HepG2 (cell line): ENCODE data around the gene SLC45A1. TPM values are rescaled to one million over a fixed set of nuclear protein-coding genes. Genes with fewer than 3 reads are reported as not detected.

Source experiments
- ATAC-seq: fragments of 200-7000 bp; cut with Tn5 transposase; 3 replicates; pipeline ENCODE4 v1.9.1; 2020; ENCODE audit warnings: mild to moderate bottlenecking, moderate library complexity
- BruUV-seq: library from RNA; stranded (reverse); fragments of 400-500 nt; replicated peaks from 2 replicates; lab custom pipeline; 2021; lab: Mats Ljungman, UMichigan
- CTCF ChIA-PET: fragments of 300-600 bp; formaldehyde crosslinking; extraction: SDS; loops from one replicate; lab custom pipeline; 2021; ENCODE audit warnings: low total read pairs, inconsistent platforms, low intra/inter-chr PET ratio; lab: Yijun Ruan, JAX
- POLR2A ChIA-PET: fragments of 350-600 bp; sonication (Branson Sonifier 250); formaldehyde crosslinking; loops from one replicate; lab custom pipeline; 2020; ENCODE audit warnings: antibody characterized with exemption, inconsistent platforms; lab: Yijun Ruan, JAX
- DNase-seq: peaks from one replicate; pipeline ENCODE4 v3.0.0-alpha.2; 2015; ENCODE audit warnings: low spot score
- FAIRE-seq: peaks from 3 replicates; lab custom pipeline; 2011; peaks lifted over from hg19 to GRCh38; lab: Jason Lieb, UNC
- H2AFZ ChIP-seq: one replicate; pipeline ENCODE4 v1.6.1; 2011; ENCODE audit warnings: low read length, inconsistent platforms
- H3K27ac ChIP-seq: fragments of 300-600 bp; 3 replicates; pipeline ENCODE4 v1.8.0; 2011; ENCODE audit warnings: mixed run types, mild to moderate bottlenecking, mixed read lengths, low read length, inconsistent platforms; ENCODE audit not compliant: insufficient read depth; ENCODE audit errors: extremely low read length
- H3K27me3 ChIP-seq, 2 experiments: fragments of 200-600 bp in 1 of 2; 2 replicates in 1 of 2; 3 replicates in 1 of 2; pipeline versions ENCODE4 v1.6.0 to v1.8.0; 2011; ENCODE audit warnings: low read length in 2 of 2, mild to moderate bottlenecking in 2 of 2, moderate library complexity in 2 of 2, inconsistent platforms in 1 of 2; ENCODE audit not compliant: insufficient read depth in 2 of 2, control insufficient read depth in 1 of 2
- H3K36me3 ChIP-seq, 2 experiments: fragments of 200-600 bp in 1 of 2; replicated peaks in 1 of 2; 2 replicates in 1 of 2; 3 replicates in 1 of 2; pipeline versions ENCODE4 v1.5.1 to v1.8.0; 2011; ENCODE audit warnings: low read length in 2 of 2, inconsistent platforms in 1 of 2; ENCODE audit not compliant: insufficient read depth in 2 of 2, control insufficient read depth in 1 of 2
- H3K4me1 ChIP-seq: 2 replicates; pipeline ENCODE4 v1.5.1; 2012; ENCODE audit warnings: low read length, inconsistent platforms; ENCODE audit not compliant: insufficient read depth
- H3K4me2 ChIP-seq: 2 replicates; pipeline ENCODE4 v1.6.0; 2011; ENCODE audit warnings: low read depth, low read length, inconsistent platforms
- H3K4me3 ChIP-seq, 3 experiments: fragments of 200-600 bp in 1 of 3; sonication (generic), shearing (Covaris generic) in 1 of 3; replicated peaks in 1 of 3; 2 replicates each; pipeline ENCODE4 v1.5.1; 2011 to 2016; ENCODE audit warnings: low read length in 3 of 3, inconsistent platforms in 2 of 3, low read depth in 2 of 3, mild to moderate bottlenecking in 2 of 3, control low read depth in 1 of 3, mixed read lengths in 1 of 3; ENCODE audit not compliant: insufficient read depth in 1 of 3
- H3K79me2 ChIP-seq: one replicate; pipeline ENCODE4 v1.6.1; 2011; ENCODE audit warnings: low read length, inconsistent platforms; ENCODE audit not compliant: insufficient read depth
- H3K9ac ChIP-seq: 2 replicates; pipeline ENCODE4 v1.6.0; 2011; ENCODE audit warnings: mild to moderate bottlenecking, low read depth, low read length, inconsistent platforms; ENCODE audit not compliant: insufficient read depth
- H3K9me3 ChIP-seq: 2 replicates; pipeline ENCODE4 v1.5.1; 2012; ENCODE audit warnings: mild to moderate bottlenecking, low read length
- H4K20me1 ChIP-seq: 2 replicates; pipeline ENCODE4 v1.6.0; 2011; ENCODE audit warnings: inconsistent platforms, mild to moderate bottlenecking, low read length, moderate library complexity; ENCODE audit not compliant: insufficient read depth
- AHDC1 ChIP-seq: sonication (generic); formaldehyde crosslinking; IDR thresholded peaks from 2 replicates; pipeline ENCODE4 v1.5.1; 2020; ENCODE audit warnings: mild to moderate bottlenecking, missing genetic modification reagents, borderline replicate concordance
- AHR ChIP-seq: IDR thresholded peaks from 2 replicates; pipeline ENCODE4 v1.6.1; 2018; ENCODE audit warnings: missing genetic modification reagents, missing compliant biosample characterization
- ATF4 ChIP-seq, 2 experiments: fragments of 450-650 bp in 1 of 2; sonication (generic) in 1 of 2; formaldehyde crosslinking; IDR thresholded peaks; 2 replicates each; pipeline versions ENCODE4 v1.5.0 to v1.8.0; 2020 to 2022; ENCODE audit warnings: mild to moderate bottlenecking in 1 of 2, missing genetic modification reagents in 1 of 2
- CAMTA2 ChIP-seq: sonication (generic); formaldehyde crosslinking; IDR thresholded peaks from 2 replicates; pipeline ENCODE4 v1.4.0; 2020; ENCODE audit warnings: mild to moderate bottlenecking, missing genetic modification reagents, borderline replicate concordance
- CTCF ChIP-seq: sonication (generic); formaldehyde crosslinking; IDR thresholded peaks from 2 replicates; pipeline ENCODE4 v1.5.0; 2020; ENCODE audit warnings: mild to moderate bottlenecking, missing genetic modification reagents, moderate library complexity
- E2F1 ChIP-seq: sonication (generic); formaldehyde crosslinking; IDR thresholded peaks from 2 replicates; pipeline ENCODE4 v1.5.0; 2020; ENCODE audit warnings: missing genetic modification reagents
- FOSL2 ChIP-seq: sonication (generic); formaldehyde crosslinking; IDR thresholded peaks from 2 replicates; pipeline ENCODE4 v1.4.0; 2020; ENCODE audit warnings: missing genetic modification reagents
- HNRNPL ChIP-seq: fragments of 200-400 bp; formaldehyde crosslinking; IDR thresholded peaks from 2 replicates; pipeline ENCODE4 v1.6.1; 2017; ENCODE audit warnings: mild to moderate bottlenecking, low read depth, low read length
- MEF2D ChIP-seq: sonication (generic); formaldehyde crosslinking; IDR thresholded peaks from 2 replicates; pipeline ENCODE4 v1.5.1; 2020; ENCODE audit warnings: mild to moderate bottlenecking, missing genetic modification reagents
- PAF1 ChIP-seq: IDR thresholded peaks from 2 replicates; pipeline ENCODE4 v1.6.1; 2016; ENCODE audit warnings: missing genetic modification reagents, missing compliant biosample characterization
- STAG1 ChIP-seq: sonication (generic); formaldehyde crosslinking; IDR thresholded peaks from 2 replicates; pipeline ENCODE4 v1.4.0; 2020; ENCODE audit warnings: missing genetic modification reagents
- ZNF101 ChIP-seq: sonication (generic); formaldehyde crosslinking; IDR thresholded peaks from 2 replicates; pipeline ENCODE4 v1.4.0; 2020; ENCODE audit warnings: mild to moderate bottlenecking, low read depth, missing genetic modification reagents, borderline replicate concordance
- ZNF124 ChIP-seq: sonication (generic); formaldehyde crosslinking; IDR thresholded peaks from 2 replicates; pipeline ENCODE4 v1.4.0; 2020; ENCODE audit warnings: missing genetic modification reagents
- ZNF768 ChIP-seq: sonication (generic); formaldehyde crosslinking; IDR thresholded peaks from 2 replicates; pipeline ENCODE4 v1.4.0; 2020; ENCODE audit warnings: missing genetic modification reagents
- WGBS: methylation state at CpG from one replicate; pipeline ENCODE4 v1.1.6; 2017; ENCODE audit warnings: low lambda C conversion rate; 5-methylcytosine and 5-hydroxymethylcytosine counted together
- in situ Hi-C: cut with HindIII; loops from 2 replicates; pipeline ENCODE4 v1.10.0; 2017; ENCODE audit warnings: low pct_unique_long_range_greater_than_20kb; ENCODE audit not compliant: extremely low pct_ligation_motif_present
- intact Hi-C: fragments of 100-400 bp; cut with micrococcal nuclease; formaldehyde crosslinking; loops from one replicate; pipeline ENCODE4 v1.10.0; 2022; ENCODE audit not compliant: unreplicated experiment
- polyA plus RNA-seq, 8 experiments: library from polyadenylated mRNA; depleted of rRNA in 3 of 8; stranded (reverse) in 7 of 8; unstranded in 1 of 8; fragments of >200 nt; fragmentation: Illumina TruSeq in 4 of 8; extraction: Trizol in 4 of 8; gene quantifications; 2 replicates each; pipeline versions ENCODE4 v1.2.1 to v1.2.3, GENCODE V29; 2011 to 2016; ENCODE audit warnings: low read depth in 4 of 8, missing spikeins in 1 of 8, mixed read lengths in 1 of 8; ENCODE audit not compliant: insufficient read depth in 1 of 8
- total RNA-seq, 5 experiments: library from RNA; depleted of rRNA; stranded (reverse); fragments of >200 nt; fragmentation: Illumina TruSeq; extraction: Trizol; gene quantifications; 2 replicates each; pipeline ENCODE4 v1.2.3, GENCODE V29; 2016; ENCODE audit warnings: low read depth in 1 of 5

The SLC45A1 gene
- total and polyA plus RNA-seq, 2 of the 13 experiments (the other 11 are each of a cell fraction or from before 2014, with no cell fraction given), result not detected

GRCh38 chr1:8339203-8339600, 21.3 kb downstream of the SLC45A1 start:
- no peak overlapping the region for H3K27ac ChIP-seq
- no peak for TF ChIP-seq PAF1 (CRISPR knock-in tag)
- no peak for TF ChIP-seq E2F1 (CRISPR knock-in tag)
- TF ChIP-seq FOSL2 (CRISPR knock-in tag), result no peak
- TF ChIP-seq AHR, result no peak
- no peak for TF ChIP-seq ZNF124 (CRISPR knock-in tag)
- TF ChIP-seq MEF2D (CRISPR knock-in tag), result no peak
- TF ChIP-seq CTCF (CRISPR knock-in tag), result peak; percentile 31
- no peak for TF ChIP-seq ZNF101 (CRISPR knock-in tag)
- TF ChIP-seq CAMTA2 (CRISPR knock-in tag), result no peak
- TF ChIP-seq STAG1 (CRISPR knock-in tag), result peak; percentile 19; the same call in 1 of the 2 replicates
- peak; percentile 35; the same call in 1 of the 2 replicates for TF ChIP-seq ZNF768 (CRISPR knock-in tag)
- no peak for TF ChIP-seq AHDC1 (CRISPR knock-in tag)
- no peak for TF ChIP-seq ATF4 (CRISPR knock-in tag; IDR thresholded peaks at IDR 0.05)
- TF ChIP-seq HNRNPL, result 0 out of 2 replicates have a peak, but pooled peaks have one; percentile 34
- intact Hi-C loops (no loop called here), in situ Hi-C loops (no loop called here)
- H3K27me3 ChIP-seq, result peaks cover 5 to 35% of the 10 kb centered on the region in 2 experiments; a peak in 4 of 5 replicates
- 48% methylated on average over 9 of the region's 13 CpGs for WGBS
- CTCF ChIA-PET, result no interaction called here
- H3K4me2 ChIP-seq, result peak overlapping the region; percentile 23; the same call in 1 of the 2 replicates
- ATAC-seq, result peak; percentile 17
- no peak overlapping the region for H3K9ac ChIP-seq
- H2AFZ ChIP-seq, result no peak overlapping the region
- H3K4me3 ChIP-seq, result no peak overlapping the region
- FAIRE-seq, result no peak
- no peaks in the 10 kb centered on the region for H4K20me1 ChIP-seq
- POLR2A ChIA-PET, result interaction anchor here (0.7 kb wide), 1 partner anchor 8 kb away, joined by 3 read pairs; no protein-coding TSS in a partner anchor
- no TSS peak for BruUV-seq
- no peaks in the 10 kb centered on the region for H3K79me2 ChIP-seq
- peaks cover 23% of the 10 kb centered on the region for H3K4me1 ChIP-seq
- no peaks in the 10 kb centered on the region for H3K36me3 ChIP-seq
- no peak for DNase-seq
- H3K9me3 ChIP-seq, result no peaks in the 10 kb centered on the region
